LoVo (cell line): ENCODE measurements around the gene RNF220.
"Not testable (repeated sequence)": the region's sequence is repeated elsewhere in the genome, so short reads cannot be mapped to it uniquely, and the experiment has no call there.

Experiments used
- DNase-seq: peaks from one replicate; pipeline ENCODE4 v3.0.0-alpha.2; 2016; ENCODE audit warnings: low spot score

Gene RNF220

GRCh38 chr1:44496541-44497171 is 91.6 kb downstream of the RNF220 start:
- no peak for DNase-seq

GRCh38 chr1:44497422-44498170 is 92.5 kb downstream of the RNF220 start:
- DNase-seq, result no peak

GRCh38 chr1:44499306-44499705 is 94.3 kb downstream of the RNF220 start:
- DNase-seq, result no peak

GRCh38 chr1:44500181-44501046 is 95.4 kb downstream of the RNF220 start:
- no peak for DNase-seq

- no peak for DNase-seq
Observed at GRCh38 chr1:44501047-44501890, 96.2 kb downstream of the RNF220 start.

GRCh38 chr1:44502823-44503222 is 97.8 kb downstream of the RNF220 start:
- DNase-seq, result not testable (repeated sequence)

GRCh38 chr1:44503625-44504024 is 98.6 kb downstream of the RNF220 start:
- no peak for DNase-seq

- DNase-seq, result no peak
Observed at GRCh38 chr1:44505210-44505993, 100.3 kb downstream of the RNF220 start.

- DNase-seq, result no peak
Observed at GRCh38 chr1:44507490-44508396, 102.7 kb downstream of the RNF220 start.

- no peak for DNase-seq
Observed at GRCh38 chr1:44508397-44508745, 103.3 kb downstream of the RNF220 start.

- no peak for DNase-seq
Observed at GRCh38 chr1:44511363-44511762, 106.3 kb downstream of the RNF220 start.

GRCh38 chr1:44511769-44512168 is 106.7 kb downstream of the RNF220 start:
- DNase-seq, result no peak

- no peak for DNase-seq
Observed at GRCh38 chr1:44512313-44512885, 107.3 kb downstream of the RNF220 start.

- DNase-seq, result no peak
Observed at GRCh38 chr1:44513111-44513510, 108.1 kb downstream of the RNF220 start.

GRCh38 chr1:44514673-44515072 is 109.6 kb downstream of the RNF220 start:
- no peak for DNase-seq

GRCh38 chr1:44515416-44515815 is 110.4 kb downstream of the RNF220 start:
- DNase-seq, result peak; percentile 7

- DNase-seq, result no peak
Observed at GRCh38 chr1:44519035-44519676, 114.1 kb downstream of the RNF220 start.

GRCh38 chr1:44521378-44522080 is 116.5 kb downstream of the RNF220 start:
- DNase-seq, result no peak
